ENCODE data around the gene IL34.

Gene IL34

DNA sequence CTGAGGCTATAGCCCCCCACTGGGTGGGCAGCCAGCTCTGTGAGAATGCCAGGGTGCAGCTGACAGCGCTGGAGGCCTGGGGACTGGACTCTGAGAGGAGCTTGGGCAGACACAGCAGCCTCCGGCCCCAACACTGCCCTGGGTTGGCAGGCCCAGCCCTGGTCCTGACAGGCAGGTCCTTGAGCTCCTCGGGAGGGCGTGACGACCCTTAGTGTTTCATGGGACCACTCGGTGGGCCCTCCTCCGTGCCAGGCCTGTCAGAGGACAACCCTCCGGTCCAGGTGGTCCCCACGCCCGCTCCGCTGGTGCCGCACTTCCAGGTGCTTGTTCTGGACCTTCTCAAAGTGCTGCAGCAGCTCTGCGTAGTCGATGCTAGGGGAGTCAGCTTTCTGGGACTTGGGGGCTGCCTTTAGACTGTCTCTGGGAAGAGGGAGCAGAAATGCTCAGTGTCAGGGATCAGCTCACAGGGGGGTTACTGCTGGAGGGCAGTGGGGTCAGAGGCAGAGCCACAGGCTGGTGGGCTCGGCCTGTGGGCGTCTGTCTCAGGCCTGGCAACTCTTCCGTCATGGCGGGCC lies 41.4 kb downstream of the IL34 start:
- DNase-seq (ENCODE audit: low read depth, low spot score) = no peak

DNA sequence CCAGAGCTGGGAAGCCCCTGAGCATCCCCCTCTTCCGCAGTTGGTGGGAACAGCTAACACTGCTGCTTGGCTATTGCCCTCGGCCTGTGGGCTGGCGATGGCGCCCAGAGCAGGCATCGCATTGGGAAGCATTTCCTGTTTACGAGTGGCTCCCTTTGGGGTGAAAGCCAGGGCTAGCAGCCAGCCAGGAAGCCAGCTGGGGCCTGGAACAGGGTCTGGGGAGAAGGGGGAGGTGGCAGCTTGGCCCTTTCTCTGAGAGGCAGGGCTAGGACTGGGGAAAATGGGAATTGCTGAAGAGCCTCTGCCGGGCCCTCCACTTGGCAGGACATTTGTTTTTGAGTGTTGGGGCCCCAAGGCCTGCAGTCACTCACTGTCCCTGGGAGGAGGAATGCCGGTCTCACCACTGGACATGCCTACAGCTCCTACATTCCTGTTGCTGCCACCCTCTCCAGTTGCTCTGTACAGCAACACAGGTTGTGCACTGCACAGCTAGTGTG lies 41.9 kb downstream of the IL34 start:
- DNase-seq (ENCODE audit: low read depth, low spot score) = no peak

DNA sequence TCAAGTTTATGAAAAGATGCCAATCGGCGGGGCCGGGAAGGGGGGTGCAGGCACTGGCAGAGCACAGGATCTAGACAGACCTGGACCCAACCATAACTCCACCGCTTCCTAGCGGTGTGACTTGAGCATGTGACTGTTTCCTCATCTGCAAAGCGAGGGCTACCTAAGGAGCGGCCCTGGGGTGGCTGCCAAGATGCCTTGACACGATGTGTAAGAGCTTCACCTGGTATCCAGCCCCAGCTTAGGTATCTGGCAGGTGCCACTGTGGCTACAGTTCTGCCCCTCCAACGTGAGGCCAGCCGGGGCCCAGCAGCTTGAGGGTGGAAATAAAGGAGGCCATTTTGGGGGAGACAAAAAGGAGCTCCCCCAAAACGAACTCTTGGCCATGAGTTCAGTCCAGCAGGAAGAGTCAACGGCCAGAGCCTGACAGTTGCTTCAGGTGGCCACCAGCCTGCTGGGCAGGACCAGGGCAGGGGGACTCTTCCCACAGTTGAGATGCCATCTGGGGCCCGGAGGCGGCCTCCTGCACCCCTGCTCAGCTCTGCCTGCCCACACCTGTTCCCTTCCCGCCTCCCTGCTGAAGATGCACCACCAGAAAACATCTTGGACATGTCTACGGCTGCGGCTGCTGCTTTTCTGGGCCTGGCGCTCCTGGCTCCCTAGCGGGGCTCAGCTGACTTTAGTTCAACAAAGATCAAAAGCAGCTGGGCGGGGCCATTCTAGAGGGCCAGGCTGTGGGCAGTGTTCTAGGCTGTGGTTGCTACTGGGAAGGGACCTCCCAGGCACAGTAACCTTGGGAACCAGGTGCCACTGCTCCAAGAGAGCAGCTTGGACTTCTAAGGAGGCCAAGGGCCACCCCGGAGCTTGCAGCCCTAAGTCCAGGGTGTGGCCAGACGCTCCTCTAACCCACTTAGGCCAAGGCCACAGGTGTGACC lies 42.9 kb downstream of the IL34 start:
- DNase-seq (ENCODE audit: low read depth, low spot score) = no peak

DNA sequence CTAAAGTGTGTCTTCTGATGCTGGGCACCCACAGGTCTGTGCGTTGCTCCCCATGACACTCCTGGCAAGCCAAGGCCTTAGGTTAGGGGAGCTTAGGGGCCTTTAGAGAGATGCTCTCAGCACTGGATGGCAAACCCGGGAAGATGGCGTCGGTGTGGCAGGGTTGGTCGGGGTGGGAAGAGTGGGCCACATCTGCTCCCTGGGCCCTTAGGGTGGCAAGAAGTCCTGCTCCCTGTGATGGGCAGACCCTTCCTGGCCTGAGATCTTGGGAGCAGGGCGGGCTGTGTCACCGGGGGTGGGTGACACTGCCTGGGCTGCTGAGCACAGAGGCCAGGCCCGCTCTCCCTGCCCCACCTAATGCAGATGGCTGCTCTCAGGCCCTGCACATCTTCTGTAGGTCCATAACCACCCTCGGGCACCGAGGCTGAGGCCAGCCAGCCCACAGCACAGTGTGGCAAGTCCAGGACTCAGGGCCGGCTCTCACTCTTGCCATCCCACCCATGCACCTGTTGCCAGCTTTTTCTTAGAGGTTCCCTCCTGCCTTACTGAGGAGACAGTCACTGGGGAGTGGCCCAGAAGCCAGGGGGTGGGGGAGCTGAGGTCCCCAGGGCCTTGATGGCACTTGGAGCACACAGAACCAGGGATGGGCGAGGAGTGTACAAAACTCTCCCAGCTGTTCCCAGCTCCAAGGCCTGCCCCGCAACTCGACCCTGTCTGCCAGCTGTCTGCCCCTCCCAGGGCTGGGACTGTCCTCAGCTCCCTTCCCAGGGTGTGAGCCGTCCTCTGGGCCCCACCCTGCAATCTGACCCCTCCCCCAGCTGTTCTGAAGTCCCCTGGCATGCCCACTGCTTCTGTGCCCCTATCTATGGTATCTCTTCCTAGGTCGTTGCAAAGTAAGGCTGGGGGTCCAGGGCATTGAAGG lies 43.9 kb downstream of the IL34 start:
- DNase-seq (ENCODE audit: low read depth, low spot score) = no peak

DNA sequence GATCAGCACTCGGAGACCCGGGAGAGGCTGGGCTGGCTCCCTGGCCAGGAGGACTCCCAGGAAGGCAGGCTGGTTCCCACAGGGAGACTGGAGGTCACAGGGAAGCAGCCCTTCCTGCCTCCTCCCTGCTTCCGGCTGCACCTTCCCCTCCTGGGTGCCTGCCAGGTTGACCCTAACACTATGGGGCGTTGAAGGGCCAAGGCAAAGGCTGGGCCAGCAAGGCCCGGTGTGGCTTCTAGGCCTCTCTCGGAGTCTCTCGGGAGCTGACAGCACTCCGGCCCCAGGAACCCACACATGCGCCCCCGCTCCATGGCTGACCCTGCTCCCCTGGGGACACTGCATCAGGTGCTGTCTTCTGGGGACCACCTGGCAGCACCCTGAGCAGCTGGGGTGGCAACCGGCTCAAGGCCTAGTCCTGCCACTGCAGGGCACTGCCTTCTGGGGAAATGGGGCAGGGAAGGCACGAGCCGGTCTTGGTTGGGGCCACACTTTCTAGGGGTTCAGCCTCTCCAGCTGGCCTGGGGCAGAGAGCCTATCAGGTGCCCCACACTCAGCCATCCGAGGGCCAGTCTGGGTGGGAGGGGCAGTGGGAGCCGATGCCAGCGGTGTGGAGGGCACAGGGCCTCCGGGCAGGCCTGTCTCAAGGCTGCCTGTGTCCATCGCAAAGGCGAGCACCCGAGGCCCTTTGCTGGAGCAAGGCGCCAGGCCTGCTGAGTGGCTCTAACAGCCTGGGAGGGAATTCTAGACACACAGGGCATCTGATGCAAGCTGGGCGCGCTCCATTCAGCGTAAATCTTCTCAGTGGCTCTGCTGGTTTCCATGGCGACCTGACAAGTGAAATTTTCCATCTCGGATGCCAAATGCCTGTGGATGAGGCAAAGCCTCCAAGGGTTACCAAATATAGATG lies 45.1 kb downstream of the IL34 start:
- DNase-seq (ENCODE audit: low read depth, low spot score) = peak; percentile 55

DNA sequence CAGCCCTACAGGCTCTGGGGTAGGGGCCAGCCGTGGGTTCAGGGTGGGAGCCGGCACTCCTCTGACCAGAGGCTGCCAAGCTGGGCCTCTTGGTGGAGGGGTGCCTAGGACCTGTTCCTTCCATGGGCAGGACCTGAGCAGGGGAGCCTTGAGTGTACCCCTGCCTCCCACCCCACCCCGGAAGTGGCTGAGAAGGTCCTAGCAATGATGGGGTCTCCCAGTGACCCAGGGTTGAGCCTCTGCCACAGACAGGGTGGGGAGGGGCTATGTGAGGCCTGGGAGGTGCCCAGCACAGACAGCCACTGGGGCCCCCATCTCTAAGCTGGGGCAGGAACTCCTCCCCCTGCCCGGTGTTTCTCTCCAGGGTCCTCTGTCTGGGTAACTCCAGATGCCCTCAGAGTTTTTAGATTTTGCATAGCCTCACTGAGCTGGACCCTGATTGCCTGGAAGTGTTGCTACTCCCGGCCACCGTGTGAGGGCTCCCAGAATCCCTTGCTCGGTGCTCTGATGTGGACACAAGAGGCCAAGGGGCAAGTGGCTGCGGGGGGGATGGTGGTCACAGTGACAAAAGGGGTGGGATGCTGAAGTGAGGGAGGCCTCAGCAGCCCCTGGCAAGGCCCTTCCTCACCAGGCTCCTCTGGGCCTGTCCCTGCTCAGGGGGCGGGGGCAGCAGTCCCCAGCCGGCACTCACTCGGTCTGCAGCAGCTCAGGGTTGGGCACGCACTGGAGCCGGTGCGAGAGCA lies 45.9 kb downstream of the IL34 start:
- DNase-seq (ENCODE audit: low read depth, low spot score) = no peak

DNA sequence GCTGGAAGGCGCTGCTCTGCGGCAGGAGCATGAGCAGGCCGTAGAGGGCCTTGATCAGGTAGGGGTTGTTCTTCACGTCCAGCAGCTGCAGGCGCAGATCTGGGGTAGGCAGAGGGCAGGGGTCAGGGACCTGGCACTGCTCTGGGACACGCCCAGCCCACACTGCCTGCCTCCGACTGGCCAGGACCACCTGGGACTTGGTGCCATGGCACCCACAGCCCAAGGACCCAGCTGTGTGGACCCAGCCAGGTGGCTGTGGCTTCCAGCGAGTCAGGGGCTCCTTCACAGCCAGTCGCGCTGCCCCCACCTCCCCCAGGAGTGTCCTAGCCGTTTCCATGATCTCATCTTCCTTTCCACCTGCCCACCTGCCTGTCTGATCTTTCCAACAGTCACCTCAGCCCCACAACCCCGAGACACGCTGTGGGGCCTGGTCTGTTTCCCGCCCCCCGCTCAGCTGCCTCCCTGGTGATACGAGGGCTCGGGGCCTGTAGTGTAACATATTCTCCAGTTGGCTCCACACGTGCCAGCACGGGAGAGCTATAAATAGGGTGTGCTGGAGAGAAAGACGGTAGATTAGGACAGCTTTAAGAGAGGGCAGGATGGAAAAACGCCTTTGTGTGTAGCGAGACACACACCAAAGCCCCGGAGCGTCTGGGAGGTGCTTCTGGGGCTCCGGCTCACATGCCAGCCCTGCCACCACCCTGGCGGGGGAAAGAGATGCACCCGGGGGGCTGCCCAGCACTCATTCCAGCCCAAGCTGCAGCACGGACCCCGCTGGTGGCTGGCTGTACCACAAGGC lies 46.7 kb downstream of the IL34 start:
- DNase-seq (ENCODE audit: low read depth, low spot score) = no peak

DNA sequence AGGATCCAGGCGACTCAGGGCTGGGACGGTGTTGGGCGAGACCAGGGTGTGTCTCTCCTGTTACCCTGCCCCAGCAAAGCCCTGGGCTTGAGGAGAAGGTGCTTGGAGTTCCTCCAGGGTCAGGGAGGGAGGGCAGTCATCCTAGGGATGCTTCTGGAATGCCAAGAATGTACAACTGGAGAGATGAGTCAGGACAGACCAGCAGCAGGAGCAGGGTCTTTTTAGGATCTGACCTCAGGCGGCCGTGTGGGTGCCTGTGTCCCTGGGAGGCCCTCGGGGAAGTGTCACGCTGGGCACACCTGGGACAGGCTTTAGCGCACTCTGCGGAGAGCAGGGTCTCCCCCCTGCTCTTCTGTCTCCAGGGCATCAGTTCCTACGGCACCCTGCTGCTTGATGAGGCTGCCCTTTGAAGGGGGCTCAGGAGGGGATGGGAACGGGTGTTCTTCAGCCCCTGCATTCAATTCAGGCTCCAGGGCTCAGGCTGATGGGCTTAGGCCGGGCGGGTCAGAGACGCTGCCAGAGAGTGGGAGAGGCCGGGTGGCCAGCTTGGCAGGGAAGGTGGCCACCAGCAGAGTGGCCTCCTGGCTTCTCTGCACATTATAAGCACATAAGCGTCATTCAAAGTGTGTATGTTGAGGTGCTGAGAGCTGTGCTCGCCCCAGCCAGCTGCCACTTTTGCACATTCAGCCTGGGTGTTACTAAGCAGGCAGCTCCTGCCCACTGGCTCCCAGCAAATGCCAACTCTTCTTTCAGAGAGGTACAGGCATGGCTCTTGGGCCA lies 47.9 kb downstream of the IL34 start:
- no peak for DNase-seq (ENCODE audit: low read depth, low spot score)

DNA sequence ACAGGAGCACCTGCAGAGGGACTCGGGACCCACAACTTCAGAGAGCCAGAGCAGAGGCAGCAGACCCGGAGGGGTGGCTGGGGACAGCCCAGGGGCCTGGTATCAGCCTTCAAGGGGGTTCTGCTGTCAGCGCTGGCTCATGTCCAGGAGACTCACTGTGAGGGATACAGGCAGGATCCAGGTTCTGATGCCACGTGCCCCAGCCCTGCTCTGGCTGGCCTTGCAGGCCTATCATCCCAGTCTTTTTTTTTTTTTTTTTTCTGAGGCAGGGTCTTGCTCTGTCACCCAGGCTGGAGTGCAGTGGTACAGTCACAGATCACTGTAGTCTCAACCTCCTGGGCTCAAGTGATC lies 48.5 kb downstream of the IL34 start:
- no peak for DNase-seq (ENCODE audit: low read depth, low spot score)

DNA sequence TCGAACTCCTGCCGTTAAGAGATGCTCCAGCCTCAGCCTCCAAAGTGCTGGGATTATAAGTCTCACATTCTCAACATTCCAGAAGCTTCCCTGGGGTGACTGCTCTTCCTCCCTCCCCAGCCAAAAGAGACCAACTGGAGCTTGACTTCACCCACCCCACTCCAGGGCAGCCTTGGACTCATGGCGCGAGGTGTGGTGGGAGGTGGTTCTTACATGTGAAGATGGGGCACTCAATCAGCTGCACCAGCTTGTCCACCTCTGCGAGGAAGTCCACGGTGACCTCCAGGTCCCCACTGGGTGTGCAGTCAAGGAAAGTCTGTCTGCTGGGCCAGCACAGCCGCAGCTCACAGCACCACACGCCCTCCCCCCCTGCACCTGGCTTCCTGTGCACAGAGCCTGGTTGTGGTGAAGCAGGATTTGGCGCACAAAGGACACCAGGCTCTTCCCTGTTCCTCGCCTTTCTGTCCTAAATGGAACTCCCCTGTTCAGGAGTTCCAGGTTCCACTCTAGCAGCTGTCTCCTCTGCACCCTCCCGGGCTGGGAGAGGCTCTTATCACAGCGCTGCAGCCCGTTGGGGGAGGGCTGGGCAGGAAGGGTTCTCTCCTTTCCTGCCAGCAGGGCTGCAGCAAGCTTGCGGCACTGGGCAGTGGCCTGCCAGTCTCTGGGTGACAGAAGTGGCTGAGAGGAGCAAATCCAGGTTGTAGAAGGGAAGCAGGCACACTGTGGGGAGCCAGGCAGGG lies 49.1 kb downstream of the IL34 start:
- DNase-seq (ENCODE audit: low read depth, low spot score) = no peak

DNA sequence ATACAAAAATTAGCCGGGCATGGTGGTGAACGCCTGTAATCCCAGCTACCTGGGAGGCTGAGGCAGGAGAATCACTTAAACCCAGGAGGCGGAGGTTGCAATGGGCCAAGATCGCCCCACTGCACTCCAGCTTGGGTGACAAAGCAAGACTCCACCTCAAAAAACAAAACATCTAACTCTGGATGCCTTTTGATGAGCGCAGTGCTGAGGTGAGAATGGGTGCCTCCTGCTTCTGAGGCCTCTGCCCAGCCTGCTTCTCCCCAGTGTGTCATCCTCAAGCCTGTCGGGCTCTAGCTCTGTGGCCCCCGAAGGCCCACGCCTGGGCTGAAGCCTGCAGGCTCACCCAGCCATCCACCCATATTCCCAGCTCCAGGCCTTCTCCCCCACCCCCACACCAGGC lies 50.0 kb downstream of the IL34 start:
- no peak for DNase-seq (ENCODE audit: low read depth, low spot score)

DNA sequence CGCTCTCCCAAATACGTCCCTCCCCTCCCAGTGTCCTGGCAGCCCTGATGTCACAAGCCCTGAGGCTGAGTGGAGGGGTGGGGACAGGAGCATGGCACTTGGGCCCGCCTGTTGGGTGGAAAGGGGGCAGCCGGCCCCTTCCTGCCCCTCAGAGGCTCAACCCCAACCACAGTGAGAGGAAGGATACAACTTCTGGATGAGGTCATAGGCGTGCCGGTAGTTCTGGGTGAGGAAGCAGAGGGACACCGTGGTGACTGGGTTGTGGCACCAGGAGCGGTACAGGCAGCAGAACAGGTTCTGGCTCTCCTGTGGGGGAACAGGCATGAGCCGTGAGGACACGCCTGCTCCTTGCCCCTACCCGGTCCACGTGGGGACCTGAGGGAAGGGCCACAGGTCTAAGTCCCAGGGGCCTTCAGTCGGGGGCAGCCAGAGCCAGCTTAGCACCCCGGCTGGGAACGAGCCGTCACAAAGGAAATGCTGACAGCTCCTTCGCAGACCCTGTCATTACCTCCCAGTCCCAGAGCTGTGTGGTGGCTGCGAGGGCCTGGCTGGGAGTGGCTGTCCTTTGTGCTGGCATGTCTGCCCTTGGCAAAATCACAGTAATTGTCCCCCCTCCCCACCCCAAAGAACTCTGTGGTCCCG lies 50.7 kb downstream of the IL34 start:
- DNase-seq (ENCODE audit: low read depth, low spot score) = no peak

DNA sequence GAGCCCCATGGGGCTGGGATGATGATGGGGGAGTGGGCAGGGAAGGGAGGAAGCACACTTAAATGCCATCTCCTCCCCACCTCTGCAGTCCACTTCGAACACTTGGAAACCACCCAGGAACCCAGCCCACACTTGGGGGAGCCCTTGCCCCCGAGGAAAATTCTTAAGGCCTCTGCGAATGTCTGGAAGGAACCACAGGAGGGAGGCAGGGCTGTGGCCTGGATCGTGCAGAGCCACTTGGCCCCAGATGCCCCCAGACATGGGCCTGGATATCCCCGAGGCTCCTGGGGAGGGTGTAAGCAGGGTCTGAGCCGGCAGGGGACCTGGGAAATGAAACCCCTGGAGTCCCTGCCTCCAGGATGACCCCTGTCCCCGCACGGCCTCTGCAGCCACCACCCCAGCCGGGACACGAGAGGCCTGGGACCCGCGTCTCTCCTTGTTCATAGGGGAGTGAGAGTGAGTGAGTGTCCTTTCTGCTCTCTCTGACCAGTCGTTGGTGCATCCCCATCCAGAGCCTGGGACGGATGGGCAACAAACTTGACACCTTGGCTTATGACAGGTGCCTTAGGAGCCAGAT lies 51.3 kb downstream of the IL34 start:
- DNase-seq (ENCODE audit: low read depth, low spot score) = no peak

DNA sequence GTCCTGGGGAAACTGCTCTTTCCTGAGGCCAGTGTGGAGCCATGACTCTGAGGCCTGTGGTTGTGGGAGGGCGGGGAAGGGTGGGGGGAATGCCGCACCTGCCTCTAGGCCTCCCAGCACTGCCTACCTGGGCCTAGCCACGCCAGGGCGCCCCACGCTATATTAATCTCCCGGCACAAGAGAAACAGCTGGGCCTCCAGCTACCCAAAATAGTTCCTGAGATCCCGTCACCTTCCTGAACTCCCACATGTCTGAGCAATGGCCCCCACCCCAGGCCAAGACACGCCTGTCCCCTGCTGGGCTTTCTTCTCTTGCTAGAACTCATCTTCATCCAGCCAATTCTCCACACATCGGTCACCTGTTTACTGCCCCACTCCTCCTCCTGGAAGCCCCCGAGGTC lies 52.5 kb downstream of the IL34 start:
- DNase-seq (ENCODE audit: low read depth, low spot score) = no peak

DNA sequence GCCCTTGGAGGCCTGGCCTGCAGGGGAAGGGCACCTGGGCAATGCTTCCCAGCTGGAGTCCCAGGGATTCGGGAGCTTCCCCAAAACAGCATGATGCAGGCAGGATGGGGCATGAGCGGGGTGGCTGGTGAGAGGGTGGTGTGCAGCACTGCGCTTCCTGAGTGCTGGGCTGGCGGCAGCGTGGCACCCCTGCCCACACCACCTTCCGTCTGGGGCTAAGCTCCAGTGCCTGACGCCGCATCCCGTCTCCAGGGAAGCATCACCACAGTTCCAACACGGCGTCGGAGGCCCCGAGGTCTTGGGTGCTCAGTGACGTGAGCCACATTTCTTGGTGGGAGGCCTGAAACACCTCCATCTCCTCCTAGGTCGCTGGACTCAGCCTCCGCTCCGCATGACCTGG lies 53.3 kb downstream of the IL34 start:
- DNase-seq (ENCODE audit: low read depth, low spot score) = no peak

DNA sequence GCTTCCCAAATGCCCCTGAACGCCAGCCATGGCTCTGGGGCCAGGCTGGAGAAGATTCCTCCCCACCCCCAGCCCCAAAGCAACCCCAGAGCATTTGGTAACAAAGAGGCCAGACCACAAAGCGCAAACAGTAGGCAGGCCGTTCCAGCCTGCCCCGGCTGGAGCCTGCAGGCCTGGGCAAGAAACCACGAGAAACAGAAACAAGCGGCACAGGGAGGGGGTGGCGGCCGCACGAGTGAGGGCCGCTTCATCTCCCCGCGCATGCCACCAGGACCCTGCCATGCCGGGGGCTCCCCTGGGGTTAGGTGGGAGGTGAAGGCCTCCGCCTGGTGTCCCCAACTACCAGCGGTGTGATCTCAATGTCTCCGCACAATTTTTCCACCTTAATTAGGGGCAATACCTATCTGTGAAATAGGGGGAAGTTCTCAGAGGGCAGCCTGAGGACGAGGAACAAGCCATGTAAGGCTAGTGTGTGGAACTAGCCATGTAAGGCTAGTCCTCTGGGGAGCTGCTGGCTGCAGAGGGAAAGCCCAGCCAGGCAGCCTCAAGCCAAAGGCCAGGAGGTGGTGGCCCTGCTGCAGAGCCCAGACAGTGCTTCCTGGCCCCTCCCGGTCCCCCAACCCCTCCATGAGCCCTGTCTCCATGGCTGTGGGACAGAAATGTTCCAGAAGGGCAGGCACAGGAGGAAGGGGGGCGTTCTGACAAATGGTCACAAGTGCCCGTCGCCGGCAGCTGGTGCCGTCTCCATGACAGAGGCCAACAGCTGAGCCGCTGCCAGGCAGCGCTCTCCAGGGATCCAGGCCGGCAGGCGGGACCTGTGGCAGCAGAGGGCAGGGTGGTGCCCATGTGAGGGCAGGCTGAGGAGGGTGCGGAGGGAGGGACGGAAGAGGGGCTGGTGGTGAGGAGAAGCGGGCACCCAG lies 54.0 kb downstream of the IL34 start:
- no peak for DNase-seq (ENCODE audit: low read depth, low spot score)
